ENCODE measurements around the gene PSME1.
A peak's percentile ranks its signal among the peaks of the same experiment; 100 is the strongest.

PSME1 gene

GRCh38 chr14:24106672-24107271, 29.2 kb upstream of the PSME1 start:
- no peak for DNase-seq (ENCODE audit: low read depth)
- no peak for TF ChIP-seq CTCF (IDR thresholded peaks at IDR 0.05; ENCODE audit: insufficient read depth, low read depth, low read length, missing control alignments)
- no peak overlapping the region for H3K4me3 ChIP-seq (ENCODE audit: low read length)

- no peak for DNase-seq (ENCODE audit: low read depth)
- no peak for TF ChIP-seq CTCF (IDR thresholded peaks at IDR 0.05; ENCODE audit: insufficient read depth, low read depth, low read length, missing control alignments)
- H3K4me3 ChIP-seq (ENCODE audit: low read length) = no peak overlapping the region
Measured at GRCh38 chr14:24108336-24108874, 27.6 kb upstream of the PSME1 start.

GRCh38 chr14:24110060-24110459, 25.9 kb upstream of the PSME1 start:
- no peak for TF ChIP-seq CTCF (IDR thresholded peaks at IDR 0.05; ENCODE audit: insufficient read depth, low read depth, low read length, missing control alignments)
- peak; percentile 53 for DNase-seq (ENCODE audit: low read depth)
- H3K4me3 ChIP-seq (ENCODE audit: low read length) = no peak overlapping the region

GRCh38 chr14:24110523-24110922, 25.5 kb upstream of the PSME1 start:
- no peak for DNase-seq (ENCODE audit: low read depth)
- no peak overlapping the region for H3K4me3 ChIP-seq (ENCODE audit: low read length)
- no peak for TF ChIP-seq CTCF (IDR thresholded peaks at IDR 0.05; ENCODE audit: insufficient read depth, low read depth, low read length, missing control alignments)

- H3K4me3 ChIP-seq (ENCODE audit: low read length) = peak overlapping the region; percentile 92
- no peak for DNase-seq (ENCODE audit: low read depth)
- TF ChIP-seq CTCF (IDR thresholded peaks at IDR 0.05; ENCODE audit: insufficient read depth, low read depth, low read length, missing control alignments) = no peak
Measured at GRCh38 chr14:24113379-24113800, 22.6 kb upstream of the PSME1 start.

- peak; percentile 88 for DNase-seq (ENCODE audit: low read depth)
- no peak for TF ChIP-seq CTCF (IDR thresholded peaks at IDR 0.05; ENCODE audit: insufficient read depth, low read depth, low read length, missing control alignments)
- peak overlapping the region; percentile 92 for H3K4me3 ChIP-seq (ENCODE audit: low read length)
Measured at GRCh38 chr14:24113801-24114531, 22.0 kb upstream of the PSME1 start.
